Superior temporal gyrus (tissue), 1 donor: ENCODE results near the gene CTRB2.

Experiments used
- DNase-seq: peaks from one replicate; pipeline ENCODE4 v3.0.0-alpha.2; 2016; ENCODE audit errors: extremely low spot score

CTRB2 gene

GRCh38 chr16:75206749-75207451 is at the start of gene CTRB2:
TSS of gene CTRB2 (minus strand) at chr16:75207161. CDS start at chr16:75207141, 20 bp downstream.
- no peak for DNase-seq

- no peak for DNase-seq
These were observed 49.2 kb upstream of the CTRB2 start for GRCh38 chr16:75256059-75256571.

DNA sequence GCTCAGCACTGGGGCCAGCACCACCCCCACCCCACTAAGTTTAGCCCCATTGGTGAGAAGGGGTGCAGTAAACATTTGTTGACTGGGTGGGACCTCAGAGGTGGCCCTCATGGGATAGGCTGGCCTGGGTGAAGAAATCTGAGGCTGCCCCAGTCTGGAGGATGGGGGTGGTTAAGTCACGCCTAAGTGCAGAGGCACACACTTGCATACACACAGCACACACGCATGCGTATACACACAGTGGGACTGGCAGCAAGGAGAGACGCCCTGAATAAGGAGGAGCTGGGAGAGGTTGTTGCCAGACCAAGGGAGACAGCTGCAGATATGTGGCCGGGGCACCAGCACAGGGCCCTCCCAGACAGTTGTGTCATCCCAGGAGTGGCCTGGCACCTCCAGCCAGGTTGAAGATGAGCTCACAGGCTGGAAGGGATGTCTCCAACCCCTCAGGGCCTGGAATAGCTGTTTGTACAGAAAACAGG is 47.4 kb upstream of the CTRB2 start:
- peak; percentile 13 for DNase-seq

DNA sequence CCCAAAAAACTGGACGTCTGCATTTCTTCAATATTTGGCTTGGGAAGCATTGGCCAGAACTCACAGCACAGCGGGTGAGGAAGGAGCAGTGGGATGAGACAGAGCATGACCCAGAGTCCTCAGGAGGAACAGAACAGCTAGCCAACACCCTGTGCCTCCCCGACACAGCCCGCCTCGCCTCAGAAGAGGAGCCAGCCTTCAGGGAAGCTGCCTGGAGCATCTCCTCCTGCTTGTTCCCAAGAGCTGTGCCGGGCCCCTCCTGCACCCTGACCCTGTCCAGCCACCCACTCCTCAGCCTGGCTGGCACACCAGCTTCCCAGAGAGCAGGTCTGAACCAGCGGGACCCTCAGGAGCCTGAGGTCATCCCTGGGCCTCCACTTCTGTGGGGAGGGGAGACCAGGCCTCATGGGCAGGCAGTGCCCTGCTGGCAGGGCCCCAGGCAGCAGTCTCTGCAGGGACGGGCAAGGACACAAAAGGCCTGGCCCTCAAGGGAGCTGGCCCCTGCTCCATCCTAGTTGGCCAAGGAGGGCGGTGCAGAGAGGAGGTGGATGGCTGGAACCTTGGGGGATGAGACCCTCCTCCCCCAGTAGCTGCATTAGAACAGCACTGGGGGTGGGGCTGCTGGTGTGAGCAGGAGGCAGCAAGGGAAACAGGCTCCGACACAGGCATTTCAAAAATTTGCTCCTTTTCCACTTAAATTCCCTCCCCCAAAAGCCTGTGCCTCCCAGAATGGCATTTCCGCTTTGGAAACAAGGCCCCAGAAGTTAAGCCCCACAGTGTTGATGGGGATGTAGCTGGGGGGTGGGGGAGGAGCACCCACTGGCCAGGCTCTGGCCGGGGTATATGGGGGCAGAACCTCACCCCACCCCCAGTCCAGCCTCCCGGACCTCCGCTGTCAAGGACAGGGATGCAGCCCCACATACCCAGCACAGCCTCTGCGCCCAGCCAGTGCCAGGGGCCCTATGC is 46.3 kb upstream of the CTRB2 start:
- peak; percentile 12 for DNase-seq

DNA sequence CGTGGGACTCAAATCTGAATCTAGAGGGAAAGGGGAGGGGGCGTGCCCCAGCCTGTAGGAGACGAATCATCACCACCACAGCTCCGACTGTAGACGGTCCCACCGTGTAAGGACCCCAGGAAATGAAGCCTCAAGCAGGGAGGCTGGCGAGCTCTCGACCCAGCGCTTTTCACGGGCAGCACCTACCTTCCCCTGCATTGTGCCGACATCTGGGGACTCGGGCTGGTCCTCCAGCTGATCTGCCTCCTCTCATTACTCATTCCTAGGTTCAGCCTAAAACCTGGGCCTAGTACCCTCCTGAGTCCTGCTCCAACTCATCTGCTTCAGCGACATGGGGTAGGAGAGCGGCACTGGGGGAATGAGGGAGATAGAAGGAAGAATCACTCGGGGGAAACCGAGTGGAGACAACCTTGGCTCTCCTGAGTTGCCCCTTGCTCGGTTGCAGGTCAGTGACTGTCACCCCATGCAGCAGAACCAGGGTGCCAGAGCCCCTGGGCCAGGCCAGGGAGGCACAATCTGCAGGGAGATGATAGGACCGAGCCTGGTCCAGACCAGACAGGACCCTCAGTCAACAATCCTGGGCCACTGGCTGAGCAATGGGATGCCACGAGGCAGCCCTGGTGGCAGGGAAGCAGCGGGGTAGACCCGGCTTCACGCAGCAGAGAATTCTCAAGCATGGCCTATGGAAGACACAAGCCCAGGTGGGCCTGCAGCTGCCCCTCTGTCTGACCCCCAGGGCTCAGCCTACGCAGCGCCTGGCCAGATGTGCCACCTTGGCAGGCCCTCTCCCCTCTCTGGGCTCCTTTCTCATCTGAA is 45.3 kb upstream of the CTRB2 start:
- DNase-seq, result no peak

GRCh38 chr16:75251280-75252048 is 44.5 kb upstream of the CTRB2 start, which contains the start of gene BCAR1:
TSS of gene BCAR1 (minus strand) at chr16:75251624. CDS start at chr16:75251482, 142 bp downstream.
- DNase-seq, result peak; percentile 84

GRCh38 chr16:75250809-75251279 is 43.9 kb upstream of the CTRB2 start:
- no peak for DNase-seq

GRCh38 chr16:75250089-75250808 is 43.3 kb upstream of the CTRB2 start:
- DNase-seq, result no peak

GRCh38 chr16:75249441-75249840 is 42.5 kb upstream of the CTRB2 start:
- no peak for DNase-seq

- DNase-seq, result peak; percentile 57
These were observed 41.8 kb upstream of the CTRB2 start for GRCh38 chr16:75248536-75249380.

DNA sequence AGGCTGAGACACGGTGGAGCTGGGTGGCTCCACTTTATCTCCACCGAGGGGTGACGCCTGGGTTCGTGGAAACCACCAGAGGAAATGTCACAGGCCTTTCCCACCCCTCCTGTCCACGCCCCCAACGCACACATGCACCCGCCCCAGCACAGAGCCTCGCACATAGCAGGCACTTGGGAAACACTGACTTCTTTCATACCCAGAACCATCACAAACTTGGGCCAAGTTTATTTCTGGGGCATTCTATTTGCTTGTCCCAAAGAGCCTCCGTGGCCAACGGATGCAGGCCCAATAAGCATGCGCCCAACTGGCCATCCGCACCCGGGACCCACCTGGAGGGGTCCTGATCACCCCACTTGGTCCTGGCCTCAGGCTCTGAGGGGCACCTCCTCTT is 41.2 kb upstream of the CTRB2 start:
- DNase-seq, result peak; percentile 86

DNA sequence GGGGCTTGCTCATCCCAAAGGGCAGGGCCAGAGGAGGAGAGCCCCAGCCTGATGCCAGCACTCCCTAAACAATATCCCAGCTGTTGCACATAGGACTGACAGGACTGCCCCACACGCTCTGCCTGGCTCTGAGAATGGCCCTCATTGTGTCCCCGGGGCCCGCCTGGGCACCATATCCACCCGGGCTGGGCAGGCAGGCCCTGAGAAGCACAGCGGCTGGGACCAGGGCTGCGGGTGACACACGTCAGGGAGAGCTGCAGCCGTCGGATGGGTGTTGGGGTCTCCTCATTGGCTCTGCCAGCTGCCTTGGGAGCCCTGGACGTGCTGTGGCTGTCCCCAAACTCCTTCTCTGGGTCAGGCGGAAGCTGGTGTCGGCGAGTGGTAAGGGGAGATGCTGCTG is 40.3 kb upstream of the CTRB2 start:
- DNase-seq, result peak; percentile 89

DNA sequence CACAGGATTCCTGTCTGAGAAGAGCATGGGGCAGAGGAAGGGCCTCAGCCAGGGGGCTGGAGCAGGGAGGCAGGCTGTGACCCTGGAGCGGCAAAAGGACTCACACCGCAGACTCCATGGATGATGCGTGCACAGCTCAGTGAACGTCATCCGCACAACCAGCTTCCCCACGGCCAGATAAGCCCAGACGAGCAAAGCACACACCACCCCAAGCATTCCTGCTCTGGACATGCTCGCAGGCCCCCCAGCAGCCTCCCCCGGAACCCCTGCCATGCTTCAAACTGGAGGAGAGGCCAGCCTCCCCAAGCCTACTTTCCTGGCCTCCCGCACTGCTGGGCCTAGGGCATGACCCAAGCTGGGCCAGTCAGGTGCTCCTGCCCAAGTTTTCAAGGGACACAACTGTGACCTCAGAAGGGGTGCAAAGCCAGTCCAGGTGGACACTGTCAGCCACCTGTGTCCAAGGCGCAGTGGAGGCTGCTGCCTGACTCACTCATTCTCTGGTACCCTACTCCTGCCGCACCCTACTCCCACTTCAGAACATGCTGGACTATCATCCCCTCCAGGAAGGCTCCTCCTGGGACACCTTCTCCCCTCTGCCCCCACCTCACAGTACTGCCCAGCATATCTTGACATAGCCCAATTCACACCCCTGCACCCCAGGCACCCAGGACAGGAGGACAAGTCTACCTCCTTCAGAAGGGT is 39.7 kb upstream of the CTRB2 start:
- peak; percentile 41 for DNase-seq

- peak; percentile 96 for DNase-seq
These were observed 38.1 kb upstream of the CTRB2 start for GRCh38 chr16:75244844-75245758.

GRCh38 chr16:75244225-75244809 is 37.4 kb upstream of the CTRB2 start:
- DNase-seq, result peak; percentile 21

- no peak for DNase-seq
These were observed 36.8 kb upstream of the CTRB2 start for GRCh38 chr16:75243667-75244224.
